Measurements from ENCODE around the gene PRR23C.

PRR23C gene

GRCh38 chr3:139005356-139005993, 39.2 kb downstream of the PRR23C start:
- no peak for DNase-seq (ENCODE audit: extremely low read depth in 1 of 2, low read depth in 1 of 2)

- DNase-seq (ENCODE audit: extremely low read depth in 1 of 2, low read depth in 1 of 2): no peak
Measured at GRCh38 chr3:138995706-138996105, 49.0 kb downstream of the PRR23C start.
